GM19438 (cell line): ENCODE results near the gene MFAP4.

Source experiments
- ATAC-seq: cut with Tn5 transposase; IDR thresholded peaks from one replicate; pipeline ENCODE4 v1.9.1; 2021; ENCODE audit warnings: low read depth; ENCODE audit not compliant: unreplicated experiment

MFAP4 gene, protein sequence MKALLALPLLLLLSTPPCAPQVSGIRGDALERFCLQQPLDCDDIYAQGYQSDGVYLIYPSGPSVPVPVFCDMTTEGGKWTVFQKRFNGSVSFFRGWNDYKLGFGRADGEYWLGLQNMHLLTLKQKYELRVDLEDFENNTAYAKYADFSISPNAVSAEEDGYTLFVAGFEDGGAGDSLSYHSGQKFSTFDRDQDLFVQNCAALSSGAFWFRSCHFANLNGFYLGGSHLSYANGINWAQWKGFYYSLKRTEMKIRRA

DNA sequence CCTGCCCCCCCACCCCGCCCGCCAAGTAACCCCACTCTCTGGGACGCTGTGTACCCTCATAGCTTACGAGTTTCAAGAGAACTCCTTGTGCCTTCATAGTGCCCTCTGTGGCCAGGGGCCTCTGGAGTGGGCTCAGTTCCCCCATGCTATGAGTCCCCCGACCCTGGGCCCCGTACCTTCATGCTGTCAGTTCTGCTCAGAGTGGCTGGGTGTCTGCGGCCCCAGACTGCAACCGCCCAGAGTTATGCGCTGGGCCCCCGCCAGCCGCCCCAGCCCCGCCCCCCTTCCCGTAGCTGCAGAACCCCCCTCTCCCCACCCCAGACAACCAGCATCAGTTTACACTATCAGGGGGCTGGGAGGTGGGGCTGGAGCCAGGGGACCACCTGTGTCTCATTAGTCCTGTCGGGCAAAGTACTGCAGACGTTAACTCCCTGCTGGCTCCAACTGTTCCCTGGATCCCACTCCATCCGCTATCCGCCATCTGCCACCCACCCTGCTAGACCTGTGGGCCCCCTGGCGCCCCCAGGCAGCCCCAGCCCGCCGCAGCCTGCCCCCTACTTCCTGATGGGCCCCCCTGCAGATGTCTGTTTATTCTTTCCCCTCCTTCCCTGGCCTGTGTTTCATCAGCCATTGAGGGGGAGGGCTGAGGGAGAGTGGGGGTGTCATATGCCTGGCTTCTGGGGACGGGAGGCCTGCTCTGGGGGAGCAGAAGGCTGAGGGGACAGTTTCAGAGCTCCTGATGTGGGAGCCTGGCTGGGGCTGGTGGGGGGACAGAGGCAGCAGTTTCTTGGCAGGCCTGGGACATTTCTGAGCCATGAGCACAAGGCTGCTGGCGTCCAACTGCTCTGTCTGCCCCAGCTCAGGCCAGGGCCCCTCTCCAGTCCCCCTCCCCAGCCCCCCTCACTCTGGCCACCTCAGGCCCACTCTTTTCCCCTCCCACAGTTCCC lies at the start of gene MFAP4:
TSS of gene MFAP4 (minus strand) at position 217 of the 947 bp plus-strand sequence. CDS start at position 182, 35 bp downstream.
- no peak for ATAC-seq

DNA sequence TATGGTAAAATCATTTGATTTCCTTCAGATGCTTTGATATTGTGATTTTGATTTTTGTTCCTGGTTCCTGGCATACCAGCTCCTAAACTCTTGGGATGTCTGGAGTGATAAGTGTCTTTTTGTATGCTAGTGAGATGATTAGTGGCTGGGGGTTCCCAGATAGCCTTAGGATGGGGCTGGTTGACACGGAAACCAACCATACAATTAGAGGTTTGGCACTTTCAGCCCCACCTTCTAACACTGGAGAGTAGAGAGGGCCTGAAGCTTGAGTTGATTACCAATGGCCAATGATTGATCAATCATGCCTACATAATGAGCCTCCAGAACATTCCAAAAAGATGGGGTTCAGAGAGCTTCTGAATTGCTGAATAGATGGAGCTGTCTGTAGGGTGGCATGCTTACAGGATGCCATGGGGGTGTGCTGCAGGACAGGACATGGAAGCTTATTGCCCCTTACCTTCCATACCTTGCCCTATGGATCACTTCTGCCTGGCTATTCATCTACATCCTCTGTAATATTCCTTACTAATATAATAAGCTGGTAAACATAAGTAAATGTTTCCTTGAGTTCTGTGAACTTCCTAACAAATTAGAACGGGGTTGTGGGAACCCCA lies 46.8 kb upstream of the MFAP4 start:
- no peak for ATAC-seq

DNA sequence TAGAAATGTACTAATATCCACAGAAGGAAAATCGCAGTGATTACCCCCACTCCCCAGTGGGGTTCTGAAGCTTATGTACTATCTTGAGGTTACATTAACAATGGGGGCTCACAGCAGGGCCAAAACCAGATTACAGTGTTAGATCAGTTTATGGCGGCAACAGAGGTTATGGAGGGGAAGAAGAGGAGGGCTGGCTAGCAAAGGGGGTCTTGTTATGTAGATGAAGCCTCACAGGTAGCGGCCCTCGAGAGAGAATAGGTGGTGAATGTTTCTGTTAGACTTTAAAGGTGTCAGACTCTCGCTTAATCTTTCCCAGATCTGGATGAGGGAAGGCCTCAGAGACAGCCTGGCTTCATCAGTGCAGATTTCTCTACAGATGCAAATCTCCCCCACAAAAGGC lies 46.3 kb upstream of the MFAP4 start:
- no peak for ATAC-seq

DNA sequence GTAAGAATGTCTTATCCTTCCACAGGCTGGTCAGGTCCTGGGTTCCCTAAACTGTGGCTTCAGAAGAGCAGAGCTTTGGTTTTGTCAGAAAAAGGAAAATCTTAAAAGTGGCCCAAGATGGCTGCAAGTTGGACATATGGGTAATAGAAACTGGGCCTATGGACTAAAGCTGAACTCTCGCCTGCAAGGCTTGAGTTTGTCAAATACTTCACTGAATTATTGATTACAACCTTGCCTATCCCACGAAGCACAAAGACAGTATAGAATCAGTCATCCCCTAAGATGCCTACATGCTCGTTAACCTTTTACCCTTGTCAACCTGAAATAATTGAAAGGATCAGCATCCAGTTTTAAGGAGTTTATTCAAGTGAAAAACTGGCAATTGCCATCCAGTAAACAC lies 44.7 kb upstream of the MFAP4 start:
- ATAC-seq: no peak

DNA sequence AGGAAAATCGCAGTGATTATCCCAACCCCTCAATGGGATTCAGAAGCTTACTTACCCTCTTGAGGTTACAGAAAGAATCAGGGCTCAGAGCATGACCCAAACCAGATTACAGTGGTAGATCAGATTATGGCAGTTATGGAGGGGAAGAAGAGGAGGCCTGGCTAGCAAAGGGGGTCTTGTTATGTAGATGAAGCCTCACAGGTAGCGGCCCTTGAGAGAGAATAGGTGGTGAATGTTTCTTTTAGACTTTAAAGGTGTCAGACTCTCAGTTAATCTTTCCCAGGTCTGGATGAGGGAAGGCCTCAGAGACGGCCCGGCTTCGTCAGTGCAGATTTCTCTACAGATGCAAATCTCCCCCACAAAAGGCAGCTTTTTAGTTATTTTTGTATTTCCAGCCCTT lies 39.6 kb upstream of the MFAP4 start:
- ATAC-seq: no peak

DNA sequence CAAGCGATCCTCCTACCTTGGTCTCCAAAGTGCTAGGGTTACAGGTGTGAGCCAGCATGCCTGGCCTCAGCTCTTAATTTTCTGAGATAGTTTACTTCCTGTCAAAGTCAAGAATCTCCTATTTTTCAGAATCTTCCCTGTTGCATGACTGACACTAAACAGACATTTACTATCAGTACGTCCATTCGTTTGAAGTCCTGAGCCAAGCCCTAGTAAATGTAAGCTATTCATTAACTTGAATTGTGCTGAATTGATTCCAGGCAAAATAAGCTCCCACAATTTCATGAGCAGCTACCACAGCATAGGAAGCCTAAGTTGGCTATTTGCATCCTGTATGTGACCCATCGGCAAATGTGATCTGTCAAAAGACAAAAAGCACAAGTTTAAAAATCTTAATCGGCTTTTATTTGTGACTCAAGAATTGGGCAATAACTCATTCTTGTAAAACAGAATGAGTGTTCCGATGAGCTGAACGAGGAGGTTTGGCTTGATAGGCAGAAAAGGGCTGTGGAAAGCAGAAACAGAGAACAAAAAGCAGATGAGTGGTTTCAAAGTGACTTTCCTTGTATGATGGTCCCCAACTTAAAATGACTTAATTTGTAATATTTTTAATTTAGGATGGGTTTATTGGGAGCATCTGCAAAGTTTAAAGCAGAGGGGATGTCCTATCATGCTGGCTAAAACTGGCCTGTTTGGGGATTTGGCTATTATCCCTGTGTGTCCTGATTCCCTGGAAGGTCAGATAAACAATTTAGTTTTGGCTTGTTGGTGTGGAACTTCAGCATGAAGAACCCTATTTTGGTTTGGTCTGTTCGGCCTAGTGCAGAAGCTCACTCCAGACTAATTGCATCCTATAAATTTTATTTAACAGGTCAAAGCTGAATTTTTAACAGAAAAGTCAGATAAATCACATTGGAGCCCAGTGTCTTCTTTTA lies 38.2 kb upstream of the MFAP4 start:
- no peak for ATAC-seq

DNA sequence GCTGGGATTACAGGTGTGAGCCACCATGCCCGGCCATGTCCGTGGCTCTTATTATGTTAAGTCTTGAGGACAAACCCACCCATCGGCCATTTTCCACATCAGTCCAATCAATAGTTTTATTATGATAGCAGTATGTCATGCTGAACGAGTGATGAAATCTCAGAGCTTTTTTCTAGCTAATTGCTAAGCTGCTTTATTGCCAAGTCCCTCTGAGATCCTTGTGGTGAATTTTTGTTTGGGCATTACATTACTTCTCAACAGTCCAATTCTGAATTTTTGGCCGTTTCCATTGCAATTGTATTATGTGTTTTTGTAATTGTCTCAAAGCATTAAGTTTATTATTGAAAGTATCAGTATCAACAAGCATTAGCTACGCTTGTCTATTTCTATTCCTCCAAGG lies 34.9 kb upstream of the MFAP4 start:
- no peak for ATAC-seq

DNA sequence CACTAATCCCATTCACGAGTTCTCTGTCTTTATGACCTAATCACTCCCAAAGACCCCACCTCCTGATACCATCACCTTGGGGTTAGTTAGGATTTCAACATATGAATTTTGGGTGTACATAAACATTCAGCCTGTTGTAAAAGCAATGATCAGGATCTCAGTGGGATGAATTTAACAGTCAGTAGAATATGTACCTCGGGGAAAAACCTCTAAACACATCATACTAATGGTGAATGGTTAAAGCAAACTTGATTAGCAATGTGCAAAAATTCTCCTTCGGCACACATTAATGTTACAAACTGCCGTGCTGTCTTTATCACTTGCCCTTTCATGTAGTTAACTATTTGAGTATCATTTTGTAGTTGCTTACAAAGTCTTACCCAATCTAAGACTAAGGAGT lies 34.2 kb upstream of the MFAP4 start:
- ATAC-seq: no peak

DNA sequence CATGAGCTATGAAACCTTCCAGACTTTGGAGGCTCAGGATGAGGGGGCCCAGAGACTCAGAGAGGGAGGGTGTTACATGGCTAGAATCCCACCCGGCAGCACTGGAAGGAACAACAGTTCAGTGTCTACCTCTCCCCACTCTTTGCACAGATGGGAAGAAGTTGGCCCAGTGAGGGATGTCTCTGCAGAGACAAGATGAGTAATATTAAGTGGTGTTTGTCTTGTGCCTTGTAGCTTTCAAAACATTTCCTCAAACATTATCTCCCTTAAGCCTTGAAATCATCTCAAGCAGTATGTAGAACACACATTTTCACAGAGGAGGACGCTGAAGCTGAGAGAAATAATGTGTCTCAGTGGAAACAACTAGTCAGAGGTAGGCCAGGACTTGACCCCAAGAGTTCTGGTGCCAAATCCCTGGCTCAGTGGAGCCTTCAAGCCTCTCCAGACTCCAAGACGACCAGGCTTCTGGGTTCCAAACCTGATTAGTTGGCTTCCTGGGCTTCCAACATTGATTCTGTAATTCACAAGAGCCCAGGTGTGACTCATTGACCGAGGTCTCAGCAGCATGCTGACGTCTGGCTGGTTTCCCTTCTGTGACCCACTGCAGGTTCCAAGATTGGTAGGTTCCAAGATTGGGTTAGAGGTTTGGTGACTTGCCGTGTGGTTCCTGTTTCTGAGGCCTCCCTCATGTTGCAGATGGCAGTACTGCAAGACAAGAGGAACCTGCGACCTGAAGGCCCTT lies 31.4 kb upstream of the MFAP4 start:
- ATAC-seq: no peak

DNA sequence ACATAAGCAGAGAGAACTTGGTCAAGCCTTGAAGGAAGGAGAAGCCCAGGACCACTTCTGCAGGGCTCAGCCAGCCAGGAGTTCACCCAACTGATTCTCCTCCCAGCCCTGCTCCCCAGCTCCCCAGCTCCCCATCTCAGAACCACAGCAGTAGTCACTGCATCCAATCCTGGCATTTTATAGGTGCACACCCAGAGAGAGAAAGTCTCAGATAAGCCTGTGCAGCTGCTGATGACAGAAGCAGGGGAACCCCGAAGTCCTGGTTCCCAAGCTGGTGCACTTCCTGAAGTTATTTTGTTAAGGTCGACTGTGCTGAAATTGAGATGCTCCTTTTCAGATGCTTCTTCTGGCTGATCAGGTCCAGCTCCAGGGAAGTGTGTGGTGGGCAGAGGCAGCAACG lies 30.6 kb upstream of the MFAP4 start:
- no peak for ATAC-seq

DNA sequence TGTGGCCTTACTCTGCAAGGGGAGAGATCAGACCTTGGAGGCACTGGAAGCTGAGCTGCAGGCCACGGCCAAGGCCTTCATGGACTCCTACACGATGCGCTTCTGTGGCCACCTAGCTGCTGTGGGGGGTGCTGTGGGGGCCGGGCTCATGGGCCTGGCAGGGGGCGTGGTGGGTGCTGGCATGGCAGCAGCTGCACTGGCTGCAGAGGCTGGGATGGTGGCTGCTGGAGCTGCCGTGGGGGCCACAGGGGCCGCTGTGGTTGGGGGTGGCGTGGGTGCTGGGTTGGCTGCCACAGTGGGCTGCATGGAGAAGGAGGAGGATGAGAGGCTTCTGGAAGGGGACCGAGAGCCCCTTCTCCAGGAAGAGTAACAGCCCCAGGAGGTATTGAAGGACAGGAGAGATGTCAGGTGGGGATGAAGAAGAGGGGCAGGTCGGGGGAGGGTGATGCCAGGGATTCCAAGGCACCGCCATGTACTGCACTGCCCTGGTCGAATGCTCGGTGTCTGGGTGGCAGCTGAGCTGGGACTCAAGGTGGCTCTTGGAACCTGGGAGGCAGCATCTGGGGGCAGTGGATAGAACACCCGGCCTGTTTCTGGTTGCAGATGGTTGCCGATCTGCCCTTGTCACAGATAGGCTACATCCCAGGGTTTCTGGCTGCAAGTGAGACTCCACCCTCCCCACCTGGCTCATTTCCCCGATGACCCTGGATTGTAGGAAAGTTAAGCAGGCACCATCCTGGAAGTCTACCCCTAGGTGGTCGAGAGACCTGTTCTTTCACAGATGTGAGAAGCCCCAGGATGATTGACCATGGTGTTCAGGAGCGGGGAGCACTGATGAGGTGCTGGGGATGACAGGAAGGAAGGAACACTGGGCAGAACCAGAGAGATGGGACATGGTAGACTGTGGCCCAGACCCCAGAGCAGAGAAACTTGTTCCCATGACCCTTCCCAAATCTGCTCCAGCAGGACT lies 29.1 kb upstream of the MFAP4 start:
- ATAC-seq: no peak

DNA sequence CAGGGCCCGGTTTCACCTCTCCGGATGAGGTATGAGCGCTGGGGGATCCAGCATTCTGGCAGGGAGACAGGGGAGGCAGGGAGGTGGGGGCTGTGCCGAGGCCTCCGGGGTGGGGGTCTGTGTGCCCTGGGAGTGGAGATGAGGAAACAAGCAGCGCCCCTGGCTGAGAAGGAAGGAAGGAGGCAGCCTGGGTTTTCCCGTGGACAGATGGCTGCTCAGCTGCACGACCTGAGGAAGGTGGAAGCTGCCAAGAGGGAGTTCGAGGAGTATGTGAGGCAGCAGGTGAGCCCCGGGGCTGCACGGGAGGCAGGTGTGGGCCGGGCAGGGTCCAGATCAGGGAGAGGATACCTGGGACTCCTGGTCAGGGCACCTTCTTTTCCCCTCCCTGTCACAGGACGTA lies 28.3 kb upstream of the MFAP4 start:
- no peak for ATAC-seq

DNA sequence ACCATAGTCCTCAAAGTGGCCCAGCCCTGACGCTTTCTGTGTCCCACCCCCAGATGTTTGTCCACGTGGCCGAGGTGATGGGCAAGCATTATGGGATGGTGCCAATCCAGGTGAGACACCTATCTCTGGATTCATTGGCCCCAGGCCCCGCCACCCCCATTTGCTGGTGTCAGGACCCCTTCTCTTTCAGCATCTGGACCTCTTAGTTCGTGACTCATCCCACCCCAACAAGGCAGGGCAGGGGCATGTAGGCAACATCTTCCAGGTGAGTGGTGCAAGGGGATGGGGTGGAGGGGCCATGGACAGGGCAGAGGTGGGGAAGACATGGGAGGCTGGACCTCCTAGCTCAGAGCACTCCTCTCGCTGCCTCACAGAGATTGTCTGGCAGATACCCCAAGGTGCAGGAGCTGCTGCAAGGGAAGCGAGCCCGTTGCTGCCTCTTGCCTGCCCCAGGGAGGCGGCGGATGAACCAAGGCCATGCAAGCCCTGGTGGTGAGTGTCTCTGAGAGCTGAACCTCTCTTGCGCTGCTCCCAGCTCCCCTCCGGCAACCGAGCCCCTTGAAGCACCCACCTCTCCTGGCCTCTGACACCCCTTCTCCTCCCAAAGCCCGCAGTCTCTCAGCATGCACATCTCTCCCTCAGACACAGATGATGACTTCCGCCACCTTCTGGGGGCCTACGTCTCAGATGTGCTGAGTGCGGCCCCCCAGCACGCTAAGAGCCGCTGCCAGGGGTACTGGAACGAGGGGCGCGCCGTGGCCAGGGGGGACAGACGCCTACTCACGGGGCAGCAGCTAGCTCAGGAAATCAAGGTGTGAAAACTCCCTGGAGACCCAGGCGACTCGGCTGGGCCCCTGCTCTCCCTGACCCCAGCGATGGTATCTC lies 27.6 kb upstream of the MFAP4 start:
- ATAC-seq: no peak

DNA sequence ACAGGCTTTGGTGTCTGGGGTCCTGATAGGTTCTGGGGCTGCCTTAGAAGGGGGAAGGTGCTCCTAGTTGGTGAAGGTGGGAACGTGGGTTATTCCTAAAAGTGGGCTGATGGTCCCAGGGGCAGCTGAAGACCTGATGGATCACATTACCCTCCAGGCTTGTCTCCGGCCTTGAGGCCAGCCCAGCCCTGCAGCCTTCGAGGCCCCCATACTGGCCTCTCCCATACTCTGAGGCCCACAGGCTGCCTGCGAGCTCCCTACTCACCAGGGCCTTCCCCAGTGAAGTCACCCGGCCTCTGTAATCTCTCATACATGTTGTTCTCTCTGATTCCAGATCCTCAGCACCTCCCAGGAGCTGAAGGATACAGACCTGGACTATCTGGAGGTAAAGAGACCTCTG lies 26.8 kb upstream of the MFAP4 start:
- ATAC-seq: no peak

DNA sequence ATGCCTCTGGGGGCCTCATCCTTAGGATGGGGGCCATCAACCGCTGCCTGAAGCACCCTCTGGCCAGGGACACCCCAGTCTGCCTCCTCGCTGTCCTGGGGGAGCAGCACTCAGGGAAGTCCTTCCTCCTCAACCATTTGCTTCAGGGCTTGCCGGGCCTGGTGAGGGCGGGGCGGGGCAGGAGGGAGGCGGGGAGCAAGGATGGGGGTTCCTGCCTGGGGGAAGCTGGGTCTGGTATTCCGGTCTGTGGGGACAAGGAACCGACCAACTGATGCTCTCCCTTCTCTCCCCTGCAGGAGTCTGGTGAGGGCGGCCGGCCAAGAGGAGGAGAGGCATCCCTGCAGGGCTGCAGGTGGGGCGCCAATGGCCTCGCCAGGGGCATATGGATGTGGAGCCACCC lies 26.0 kb upstream of the MFAP4 start:
- ATAC-seq: no peak

DNA sequence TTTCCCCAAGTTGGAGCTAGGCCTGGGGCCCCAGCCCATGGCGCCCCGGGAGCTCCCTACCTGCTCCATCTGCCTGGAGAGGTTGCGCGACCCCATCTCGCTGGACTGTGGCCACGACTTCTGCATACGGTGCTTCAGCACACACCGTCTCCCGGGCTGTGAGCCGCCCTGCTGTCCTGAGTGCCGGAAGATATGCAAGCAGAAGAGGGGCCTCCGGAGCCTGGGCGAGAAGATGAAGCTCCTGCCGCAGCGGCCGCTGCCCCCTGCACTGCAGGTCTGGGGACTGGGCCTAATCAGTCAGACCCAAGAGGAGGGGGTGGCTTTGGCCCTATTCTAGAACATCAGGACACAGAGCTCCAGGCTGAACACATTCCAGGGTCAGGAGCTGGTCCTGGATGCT lies 25.5 kb upstream of the MFAP4 start:
- ATAC-seq: no peak

DNA sequence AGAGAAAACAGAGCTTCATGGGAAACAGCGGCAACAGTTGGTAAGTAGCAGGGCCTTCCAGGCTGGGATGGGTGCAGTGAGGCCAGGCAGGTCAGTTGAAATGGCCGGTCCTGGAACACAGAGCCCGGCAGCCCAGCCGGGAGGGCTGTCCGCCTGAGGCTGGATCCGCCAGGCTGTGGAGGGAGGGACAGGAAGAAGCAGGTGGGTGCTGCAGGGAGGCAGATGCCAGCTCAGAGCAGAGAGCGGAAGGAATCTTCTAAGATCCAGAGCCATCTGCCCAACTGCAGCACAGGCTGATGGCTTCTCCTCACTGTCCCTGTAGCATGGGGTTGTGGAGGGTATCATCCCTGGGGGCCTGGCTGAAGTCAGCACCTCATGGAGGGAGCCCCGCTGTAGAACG lies 24.6 kb upstream of the MFAP4 start:
- ATAC-seq: no peak
